ENCODE measurements around the gene HRC.
A peak's percentile ranks its signal among the peaks of the same experiment; 100 is the strongest.
"Not testable (repeated sequence)": the region's sequence is repeated elsewhere in the genome, so short reads cannot be mapped to it uniquely, and the experiment has no call there.

The HRC gene

GRCh38 chr19:49148784-49149651, 6.2 kb downstream of the HRC start:
- no peak for TF ChIP-seq MAX (IDR thresholded peaks at IDR 0.05; ENCODE audit: low read depth, low read length)
- peak overlapping the region; percentile 62 for H3K4me3 ChIP-seq (ENCODE audit: low read depth, low read length)
- peak; percentile 71 for DNase-seq (ENCODE audit: low read depth)

DNA sequence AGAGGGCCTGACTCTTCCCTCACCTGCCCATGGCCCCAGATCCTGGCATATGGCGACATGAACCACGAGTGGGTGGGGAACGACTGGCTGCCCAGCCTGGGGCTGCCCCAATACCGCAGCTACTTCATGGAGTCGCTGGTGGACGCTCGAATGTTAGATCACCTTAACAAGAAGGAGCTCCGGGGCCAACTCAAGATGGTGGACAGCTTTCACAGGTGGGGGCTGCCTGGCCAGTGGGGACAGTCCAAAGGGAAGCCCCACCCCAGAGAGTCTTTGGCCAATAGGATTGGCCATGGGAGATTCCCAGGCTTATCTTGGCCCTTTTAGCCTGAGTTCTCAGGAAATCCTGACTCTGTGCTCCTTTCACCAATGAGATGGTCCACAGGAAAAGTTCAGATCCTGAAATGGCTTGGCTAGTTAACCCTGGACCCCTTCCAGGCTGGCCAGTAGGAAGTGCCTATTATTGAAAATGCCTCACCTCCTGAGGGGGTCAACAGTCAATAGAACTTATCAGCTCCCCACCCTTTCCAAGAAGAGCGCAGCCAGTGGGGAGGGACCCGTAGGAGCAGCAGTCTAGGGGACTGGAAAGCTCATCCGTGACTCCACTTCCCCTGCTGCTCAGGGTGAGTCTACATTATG, 7.0 kb downstream of the HRC start:
- H3K4me3 ChIP-seq (ENCODE audit: low read depth, low read length) = no peak overlapping the region
- no peak for DNase-seq (ENCODE audit: low read depth)
- TF ChIP-seq MYC (IDR thresholded peaks at IDR 0.05; ENCODE audit: low read depth, low read length) = no peak

GRCh38 chr19:49146408-49146770, 8.8 kb downstream of the HRC start:
- H3K4me3 ChIP-seq (ENCODE audit: low read depth, low read length); DNase-seq (ENCODE audit: low read depth): not testable (repeated sequence)

GRCh38 chr19:49145573-49146407, 9.4 kb downstream of the HRC start:
- no peak overlapping the region for H3K4me3 ChIP-seq (ENCODE audit: low read depth, low read length)
- DNase-seq (ENCODE audit: low read depth) = peak; percentile 78
- TF ChIP-seq POLR2A (IDR thresholded peaks at IDR 0.05; ENCODE audit: extremely low read depth, insufficient read length) = no peak
- TF ChIP-seq MAX (IDR thresholded peaks at IDR 0.05; ENCODE audit: low read depth, low read length) = peak; percentile 68; the same call in 1 of the 2 replicates
- peak; percentile 71 for TF ChIP-seq MYC (IDR thresholded peaks at IDR 0.05; ENCODE audit: low read depth, low read length)
- TF ChIP-seq, protein P1, sequence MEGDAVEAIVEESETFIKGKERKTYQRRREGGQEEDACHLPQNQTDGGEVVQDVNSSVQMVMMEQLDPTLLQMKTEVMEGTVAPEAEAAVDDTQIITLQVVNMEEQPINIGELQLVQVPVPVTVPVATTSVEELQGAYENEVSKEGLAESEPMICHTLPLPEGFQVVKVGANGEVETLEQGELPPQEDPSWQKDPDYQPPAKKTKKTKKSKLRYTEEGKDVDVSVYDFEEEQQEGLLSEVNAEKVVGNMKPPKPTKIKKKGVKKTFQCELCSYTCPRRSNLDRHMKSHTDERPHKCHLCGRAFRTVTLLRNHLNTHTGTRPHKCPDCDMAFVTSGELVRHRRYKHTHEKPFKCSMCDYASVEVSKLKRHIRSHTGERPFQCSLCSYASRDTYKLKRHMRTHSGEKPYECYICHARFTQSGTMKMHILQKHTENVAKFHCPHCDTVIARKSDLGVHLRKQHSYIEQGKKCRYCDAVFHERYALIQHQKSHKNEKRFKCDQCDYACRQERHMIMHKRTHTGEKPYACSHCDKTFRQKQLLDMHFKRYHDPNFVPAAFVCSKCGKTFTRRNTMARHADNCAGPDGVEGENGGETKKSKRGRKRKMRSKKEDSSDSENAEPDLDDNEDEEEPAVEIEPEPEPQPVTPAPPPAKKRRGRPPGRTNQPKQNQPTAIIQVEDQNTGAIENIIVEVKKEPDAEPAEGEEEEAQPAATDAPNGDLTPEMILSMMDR (IDR thresholded peaks at IDR 0.05; ENCODE audit: low read depth, low read length) = peak; percentile 79

DNA sequence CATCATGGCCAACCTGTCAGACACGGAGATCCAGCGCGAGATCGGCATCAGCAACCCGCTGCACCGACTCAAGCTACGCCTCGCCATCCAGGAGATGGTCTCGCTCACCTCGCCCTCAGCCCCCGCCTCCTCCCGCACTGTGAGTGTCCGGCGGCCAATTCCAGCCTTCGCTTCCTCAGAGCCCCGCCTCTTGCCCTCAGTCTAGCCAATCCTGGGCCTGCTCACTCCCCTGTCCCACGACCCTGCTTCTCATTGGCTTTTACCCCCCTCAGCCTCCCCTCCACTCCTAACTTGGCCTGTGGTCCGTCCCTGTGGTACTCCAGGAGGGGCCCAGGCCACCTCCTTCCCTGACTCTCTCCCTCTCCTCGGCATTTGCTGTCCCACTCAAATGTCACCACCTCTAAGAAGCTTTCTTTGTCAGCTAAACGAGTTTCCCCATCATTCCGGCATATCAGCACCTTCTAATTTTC, 12.3 kb downstream of the HRC start:
- TF ChIP-seq POLR2A (IDR thresholded peaks at IDR 0.05; ENCODE audit: extremely low read depth, insufficient read length) (no peak), MAX (IDR thresholded peaks at IDR 0.05; ENCODE audit: low read depth, low read length) (no peak), MYC (IDR thresholded peaks at IDR 0.05; ENCODE audit: low read depth, low read length) (no peak)
- TF ChIP-seq, protein P1 (IDR thresholded peaks at IDR 0.05; ENCODE audit: low read depth, low read length) = no peak

DNA sequence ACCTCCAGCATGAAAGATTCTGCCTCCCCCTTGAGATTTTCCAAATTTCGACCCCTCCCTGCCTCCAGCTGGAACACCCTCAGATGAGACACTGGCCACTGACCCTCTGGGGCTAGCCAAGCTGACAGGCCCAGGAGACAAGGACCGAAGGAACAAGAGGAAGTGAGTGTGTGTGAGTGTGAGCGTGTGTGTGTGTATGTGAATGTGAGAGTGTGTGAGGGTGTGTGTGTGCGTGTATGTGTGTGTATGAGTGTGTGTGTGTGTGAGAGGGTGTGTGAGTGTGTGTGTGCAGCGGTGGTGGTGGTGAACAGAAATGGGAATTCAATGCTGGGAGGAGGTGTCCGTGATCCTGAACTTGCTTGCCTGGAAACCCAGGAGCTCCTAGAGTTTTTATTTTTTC, 13.8 kb downstream of the HRC start:
- H3K4me3 ChIP-seq (ENCODE audit: low read depth, low read length) = no peak overlapping the region
- TF ChIP-seq MAX (IDR thresholded peaks at IDR 0.05; ENCODE audit: low read depth, low read length) = no peak
- no peak for TF ChIP-seq MYC (IDR thresholded peaks at IDR 0.05; ENCODE audit: low read depth, low read length)
- TF ChIP-seq POLR2A (IDR thresholded peaks at IDR 0.05; ENCODE audit: extremely low read depth, insufficient read length) = no peak
- TF ChIP-seq, protein P1 (IDR thresholded peaks at IDR 0.05; ENCODE audit: low read depth, low read length) = no peak
- no peak for DNase-seq (ENCODE audit: low read depth)

More for the DNA sequence above, 12.3 kb downstream of the HRC start:
- no peak for DNase-seq (ENCODE audit: low read depth)
- H3K4me3 ChIP-seq (ENCODE audit: low read depth, low read length) = no peak overlapping the region

DNA sequence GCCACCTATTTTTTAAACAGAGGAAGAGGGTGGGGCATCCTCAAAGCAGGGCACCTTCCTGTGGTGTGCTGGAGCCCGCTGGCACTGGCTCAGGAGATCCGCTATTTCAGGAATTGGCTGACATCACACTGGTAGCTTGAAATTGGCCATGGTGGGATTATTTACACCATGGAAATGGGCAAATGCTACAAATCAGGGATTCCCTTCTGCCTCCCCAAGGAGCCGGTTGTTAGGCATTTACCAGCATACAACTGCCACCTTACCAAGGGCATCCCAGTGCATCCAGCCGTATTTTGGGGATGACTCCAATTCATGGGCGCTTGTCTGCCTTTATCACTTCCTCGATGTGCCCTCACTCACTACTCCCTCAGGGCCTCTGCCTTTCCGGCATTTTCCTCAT, 14.2 kb downstream of the HRC start:
- TF ChIP-seq MYC (IDR thresholded peaks at IDR 0.05; ENCODE audit: low read depth, low read length) (no peak), MAX (IDR thresholded peaks at IDR 0.05; ENCODE audit: low read depth, low read length) (no peak), POLR2A (IDR thresholded peaks at IDR 0.05; ENCODE audit: extremely low read depth, insufficient read length) (no peak)
- TF ChIP-seq, protein P1 (IDR thresholded peaks at IDR 0.05; ENCODE audit: low read depth, low read length) = no peak
- no peak overlapping the region for H3K4me3 ChIP-seq (ENCODE audit: low read depth, low read length)
- DNase-seq (ENCODE audit: low read depth) = no peak
